ENCODE measurements around the gene ZNF280A.

The ZNF280A gene

DNA sequence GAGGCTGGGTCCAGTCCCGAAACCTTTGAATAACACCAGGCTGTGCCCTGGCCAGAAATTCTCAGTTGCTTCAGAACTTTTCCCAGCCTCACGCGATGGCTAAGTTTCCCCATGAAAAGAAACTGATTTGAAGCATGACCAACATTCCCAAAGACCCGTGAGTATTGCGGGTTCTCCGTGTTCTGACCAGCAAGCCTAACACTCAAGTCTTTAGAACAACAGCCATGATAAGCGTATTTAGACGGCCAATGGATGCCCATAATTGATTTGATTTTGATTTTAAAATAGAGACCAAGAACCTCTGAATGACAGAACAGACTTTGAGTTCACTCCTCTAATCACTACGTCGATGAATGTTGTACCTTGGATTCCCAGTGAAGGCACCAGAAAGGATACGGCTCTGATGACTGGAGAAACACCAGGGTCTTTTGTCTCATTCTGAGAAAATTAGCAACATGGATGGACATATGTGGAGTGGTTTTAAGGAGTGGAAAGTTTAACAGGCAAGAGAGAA is 55.5 kb downstream of the ZNF280A start:
- H3K27ac ChIP-seq, result no peak overlapping the region
- TF ChIP-seq, protein P1, sequence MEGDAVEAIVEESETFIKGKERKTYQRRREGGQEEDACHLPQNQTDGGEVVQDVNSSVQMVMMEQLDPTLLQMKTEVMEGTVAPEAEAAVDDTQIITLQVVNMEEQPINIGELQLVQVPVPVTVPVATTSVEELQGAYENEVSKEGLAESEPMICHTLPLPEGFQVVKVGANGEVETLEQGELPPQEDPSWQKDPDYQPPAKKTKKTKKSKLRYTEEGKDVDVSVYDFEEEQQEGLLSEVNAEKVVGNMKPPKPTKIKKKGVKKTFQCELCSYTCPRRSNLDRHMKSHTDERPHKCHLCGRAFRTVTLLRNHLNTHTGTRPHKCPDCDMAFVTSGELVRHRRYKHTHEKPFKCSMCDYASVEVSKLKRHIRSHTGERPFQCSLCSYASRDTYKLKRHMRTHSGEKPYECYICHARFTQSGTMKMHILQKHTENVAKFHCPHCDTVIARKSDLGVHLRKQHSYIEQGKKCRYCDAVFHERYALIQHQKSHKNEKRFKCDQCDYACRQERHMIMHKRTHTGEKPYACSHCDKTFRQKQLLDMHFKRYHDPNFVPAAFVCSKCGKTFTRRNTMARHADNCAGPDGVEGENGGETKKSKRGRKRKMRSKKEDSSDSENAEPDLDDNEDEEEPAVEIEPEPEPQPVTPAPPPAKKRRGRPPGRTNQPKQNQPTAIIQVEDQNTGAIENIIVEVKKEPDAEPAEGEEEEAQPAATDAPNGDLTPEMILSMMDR (conservative IDR thresholded peaks at IDR 0.05; ENCODE audit: low read depth), result no peak
- no peak for DNase-seq (ENCODE audit: low spot score)
- CTCF ChIA-PET, result interaction anchor here (1.3 kb wide), 1 partner anchor 11 kb away, joined by 5 read pairs; no protein-coding TSS in a partner anchor
- POLR2A ChIA-PET (ENCODE audit: low non-redundant PET), result no interaction called here

DNA sequence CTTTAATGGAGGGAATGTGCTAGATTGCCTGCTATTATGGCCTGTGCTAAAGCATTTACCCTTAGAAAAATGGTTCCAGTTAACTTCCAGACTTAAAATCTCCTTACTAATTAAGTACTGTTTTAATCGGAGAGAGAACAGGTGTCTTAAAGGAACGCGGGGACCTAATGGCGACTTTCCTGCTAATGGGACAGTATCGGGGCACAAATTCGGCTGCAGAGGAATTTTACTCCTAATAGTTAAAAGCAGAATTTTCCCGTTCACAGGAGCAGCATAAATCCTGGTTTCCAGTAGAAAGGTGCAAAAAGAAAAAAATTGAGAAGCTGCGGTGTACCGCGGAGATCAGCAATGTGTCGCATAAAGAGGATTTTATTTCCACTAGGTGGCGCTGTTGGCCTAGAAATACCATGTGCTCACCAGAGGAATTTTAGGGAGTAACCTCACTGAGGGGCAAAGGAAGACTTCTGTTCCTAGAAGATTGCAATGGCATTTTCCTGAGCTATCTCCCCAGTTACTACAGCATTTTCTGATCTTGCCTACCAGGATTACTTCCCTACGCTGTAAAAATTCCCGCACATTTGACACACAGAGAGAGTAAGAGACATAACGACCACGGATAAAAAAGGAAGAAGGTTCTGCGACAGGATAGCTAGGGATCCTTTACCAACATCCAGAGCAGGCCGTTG is 56.1 kb downstream of the ZNF280A start:
- H3K27ac ChIP-seq, result no peak overlapping the region
- DNase-seq (ENCODE audit: low spot score), result peak; percentile 48
- TF ChIP-seq, protein P1 (conservative IDR thresholded peaks at IDR 0.05; ENCODE audit: low read depth), result peak; percentile 69
- ChIA-PET POLR2A (ENCODE audit: low non-redundant PET) (no interaction called here), CTCF (interaction anchor here (0.5 to 1.3 kb wide), 3 partner anchors 12 to 386 kb away, joined by 3 to 5 read pairs (median 4); no protein-coding TSS in a partner anchor)
